GM19035 (cell line): ENCODE data around the gene KRTAP1-1.
"Not testable (repeated sequence)": the region's sequence is repeated elsewhere in the genome, so short reads cannot be mapped to it uniquely, and the experiment has no call there.

ENCODE experiments used
- ATAC-seq: cut with Tn5 transposase; IDR thresholded peaks from one replicate; pipeline ENCODE4 v1.9.1; 2021; ENCODE audit not compliant: unreplicated experiment

KRTAP1-1 gene

GRCh38 chr17:41040783-41041571 is at the start of gene KRTAP1-1:
KRTAP1-1 (minus strand) TSS chr17:41041450; CDS start chr17:41041397, 53 bp downstream.
- not testable (repeated sequence) for ATAC-seq

DNA sequence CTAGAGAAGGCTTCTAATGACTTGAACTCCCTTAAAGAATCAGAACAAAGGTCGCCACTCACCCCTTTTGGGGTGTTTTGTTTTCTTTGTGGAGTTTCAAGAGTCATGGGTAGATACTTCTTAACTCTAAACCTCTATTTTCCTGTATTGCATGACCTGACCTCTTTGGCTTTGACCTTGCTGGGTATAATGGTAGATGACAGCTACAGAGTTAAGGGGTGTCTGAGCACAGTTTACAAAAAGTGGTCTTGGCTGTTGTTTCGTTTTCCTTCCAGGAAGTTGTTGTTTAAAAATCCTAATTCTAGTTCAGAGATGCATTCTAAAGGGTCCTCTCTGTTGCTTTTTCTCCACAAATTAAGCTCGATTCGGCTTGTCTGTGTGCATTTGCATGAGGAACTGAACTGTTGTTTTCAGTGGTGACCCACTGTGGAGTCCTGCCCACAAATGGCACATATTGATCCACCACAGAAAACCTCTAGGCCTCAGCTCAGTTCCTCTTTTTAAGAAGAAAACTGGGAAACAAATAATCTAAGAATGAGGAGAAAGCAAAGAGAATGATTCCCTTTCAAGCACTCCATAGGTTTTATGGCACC is 47.6 kb upstream of the KRTAP1-1 start:
- ATAC-seq = not testable (repeated sequence)

- not testable (repeated sequence) for ATAC-seq
Measured at GRCh38 chr17:41084100-41084856, 43.0 kb upstream of the KRTAP1-1 start, which contains the start of gene KRTAP4-7. KRTAP4-7 (plus strand) TSS chr17:41084150; CDS start chr17:41084207, 57 bp downstream.

- ATAC-seq = not testable (repeated sequence)
Measured at GRCh38 chr17:41083427-41083826, 42.2 kb upstream of the KRTAP1-1 start.

GRCh38 chr17:41082626-41083025 is 41.4 kb upstream of the KRTAP1-1 start:
- ATAC-seq = no peak

GRCh38 chr17:41076788-41077187 is 35.5 kb upstream of the KRTAP1-1 start:
- ATAC-seq = no peak

DNA sequence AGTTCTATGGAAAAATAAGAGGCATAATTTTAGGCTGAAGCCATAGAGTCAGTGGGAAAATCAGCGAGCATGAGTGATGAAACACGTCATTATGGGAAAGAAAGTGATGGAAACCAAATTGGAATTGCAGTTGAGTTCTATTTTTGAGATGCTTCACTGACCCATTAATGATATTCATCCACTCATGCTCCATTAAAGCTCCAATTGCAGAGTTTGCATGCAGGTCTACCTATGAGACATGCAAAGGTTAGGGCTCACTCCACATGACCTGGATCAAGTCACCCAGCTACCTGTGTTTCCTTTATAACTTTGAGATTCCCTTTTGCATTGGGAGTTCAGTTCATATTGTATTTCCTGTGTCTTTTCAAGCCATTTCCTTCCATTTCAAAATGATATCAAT is 32.4 kb upstream of the KRTAP1-1 start:
- no peak for ATAC-seq

DNA sequence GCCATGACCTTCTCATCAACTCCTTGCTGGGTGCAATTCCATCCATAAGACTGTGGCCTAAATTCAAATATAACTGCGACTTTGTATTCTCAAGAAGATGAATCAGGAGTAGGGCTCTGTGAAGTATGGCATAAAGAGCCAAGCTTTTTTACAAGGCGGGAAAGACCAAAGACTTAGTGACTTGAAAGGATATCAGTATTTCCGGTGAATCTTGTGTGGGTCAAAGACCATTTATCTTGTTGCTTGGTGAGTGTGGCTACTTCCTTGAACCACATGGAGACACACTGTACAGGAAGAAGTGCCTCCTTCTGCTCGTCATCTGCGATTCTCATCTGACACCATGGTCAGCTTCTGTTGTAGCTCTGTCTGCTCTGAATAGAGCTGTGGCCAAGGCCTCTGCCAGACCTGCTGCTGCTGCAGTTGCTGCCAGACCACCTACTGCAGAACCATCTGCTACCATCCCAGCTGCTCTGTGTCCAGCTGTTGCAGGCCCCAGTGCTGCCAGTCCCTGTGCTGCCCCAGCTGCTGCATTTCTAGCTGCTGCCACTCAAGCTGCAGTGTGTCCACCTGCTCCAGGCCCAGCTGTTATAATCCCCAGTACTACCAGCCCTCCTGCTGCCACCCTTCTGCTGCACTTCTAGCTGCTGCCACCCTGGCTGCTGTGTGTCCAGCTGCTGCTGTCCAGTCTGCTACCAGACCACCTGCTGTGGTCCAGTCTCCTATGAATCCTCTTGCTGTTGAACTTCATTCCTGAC is 30.5 kb upstream of the KRTAP1-1 start:
- no peak for ATAC-seq

- ATAC-seq = no peak
Measured at GRCh38 chr17:41069031-41069430, 27.8 kb upstream of the KRTAP1-1 start.

- ATAC-seq = no peak
Measured at GRCh38 chr17:41067281-41067680, 26.0 kb upstream of the KRTAP1-1 start.

- ATAC-seq = no peak
Measured at GRCh38 chr17:41065829-41066624, 24.8 kb upstream of the KRTAP1-1 start, which contains the start of gene KRTAP2-4. KRTAP2-4 (minus strand) TSS chr17:41065879; CDS start chr17:41065845, 34 bp downstream.

- not testable (repeated sequence) for ATAC-seq
Measured at GRCh38 chr17:41065016-41065689, 23.9 kb upstream of the KRTAP1-1 start.

GRCh38 chr17:41064301-41064700 is 23.1 kb upstream of the KRTAP1-1 start:
- no peak for ATAC-seq

DNA sequence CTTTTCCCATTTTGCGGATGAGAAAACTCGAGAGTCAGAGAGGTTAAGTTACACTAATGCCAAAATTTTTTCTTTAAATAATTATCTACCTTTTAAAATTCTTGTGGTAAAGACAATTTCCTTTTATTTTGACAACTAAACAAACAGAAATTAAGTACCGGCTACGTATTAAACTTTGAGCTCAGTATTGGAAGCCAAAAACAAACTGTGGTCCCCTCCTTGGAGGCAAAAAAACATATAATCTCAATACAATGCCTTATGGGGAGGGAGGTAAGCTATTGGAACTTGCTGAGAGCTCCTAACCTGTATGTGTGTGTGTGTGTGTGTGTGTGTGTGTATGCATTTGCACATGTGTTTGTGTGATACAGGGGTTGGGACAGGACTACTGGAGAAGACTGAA is 22.2 kb upstream of the KRTAP1-1 start:
- ATAC-seq = no peak

- no peak for ATAC-seq
Measured at GRCh38 chr17:41061964-41062363, 20.7 kb upstream of the KRTAP1-1 start.

DNA sequence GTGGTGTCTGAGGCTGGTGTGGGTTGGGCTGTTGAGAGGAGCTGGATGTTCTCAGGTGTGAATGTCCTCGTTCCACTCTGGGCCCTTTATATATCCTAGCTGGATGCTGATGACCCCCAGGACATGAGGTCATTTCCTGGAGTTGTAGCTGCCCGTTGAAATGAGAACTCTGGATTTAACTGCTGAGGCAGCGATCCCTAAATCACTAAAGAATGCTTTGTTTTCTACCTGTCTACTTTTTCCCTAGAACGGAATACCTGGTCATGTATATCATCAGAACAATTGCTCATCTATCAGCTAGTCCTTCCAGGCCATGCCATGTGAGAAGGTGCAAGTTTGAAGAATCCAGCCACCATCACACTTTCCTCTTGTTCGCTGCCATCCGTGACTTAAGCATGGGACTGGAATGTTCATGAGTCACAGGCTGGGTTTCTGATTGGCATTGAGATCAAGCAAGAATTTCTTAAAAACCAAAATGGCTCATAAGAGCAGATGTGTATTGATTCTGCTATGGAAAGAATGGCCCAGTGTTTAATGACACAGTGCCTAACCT is 18.9 kb upstream of the KRTAP1-1 start, which contains the start of gene KRTAP2-3:
Gene KRTAP2-3 (minus strand): TSS at position 63 of the 553 bp plus-strand sequence. CDS start 64 bp downstream, outside the sequence.
- ATAC-seq = no peak

DNA sequence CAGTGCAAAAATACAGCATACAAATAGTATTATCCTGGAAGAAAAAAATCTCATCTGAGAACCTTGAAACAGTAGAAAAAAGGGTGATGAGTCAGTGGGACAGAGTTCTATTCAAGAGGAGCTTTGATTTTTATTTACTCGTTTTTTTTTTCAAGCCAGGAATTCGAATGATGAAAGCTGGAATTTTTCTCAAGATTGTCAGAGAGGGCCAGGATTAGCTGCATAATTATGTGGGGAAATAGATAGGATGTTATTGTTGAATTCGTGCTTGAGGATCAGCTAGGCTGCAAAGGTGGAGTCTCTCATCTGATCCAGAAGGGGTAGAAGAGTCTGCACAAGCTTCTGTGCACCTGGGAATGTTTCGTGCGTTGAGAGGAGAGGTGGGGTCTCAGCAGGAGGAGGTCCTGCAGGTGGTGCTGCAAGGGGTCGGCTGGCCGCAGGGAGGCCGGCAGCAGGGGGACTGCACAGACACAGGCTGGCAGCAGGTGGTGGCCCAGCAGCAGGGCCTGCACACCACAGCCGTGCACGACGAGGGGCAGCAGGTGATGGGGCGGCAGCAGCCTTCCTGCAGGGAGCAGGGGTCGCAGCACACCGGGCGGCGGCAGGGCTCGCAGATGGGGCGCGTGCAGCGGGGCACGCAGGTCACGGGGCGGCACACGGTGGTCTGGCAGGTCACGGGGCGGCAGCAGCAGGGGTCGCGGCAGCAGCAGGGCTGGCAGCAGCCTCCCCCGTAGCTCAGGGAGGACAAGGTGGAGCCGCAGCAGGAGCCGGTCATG is 18.2 kb upstream of the KRTAP1-1 start:
- ATAC-seq = not testable (repeated sequence)

DNA sequence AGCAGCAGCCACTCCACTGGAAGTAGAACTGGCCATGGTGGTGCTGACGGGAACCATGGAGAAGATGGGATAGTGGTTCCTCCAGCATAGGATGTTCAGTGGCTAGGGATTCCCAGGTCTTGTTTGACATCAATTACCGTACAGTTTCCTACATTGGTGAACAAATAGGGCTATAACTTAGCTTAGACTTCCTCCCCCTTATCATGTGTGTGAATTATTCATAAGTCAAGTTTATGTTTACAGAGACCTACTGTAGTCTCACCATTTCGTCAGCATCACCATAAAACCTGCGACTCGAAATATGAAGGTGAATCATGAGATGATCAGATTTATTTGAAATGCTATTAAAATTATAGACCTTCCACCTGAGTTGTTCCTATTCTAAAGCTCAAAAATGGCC is 17.5 kb upstream of the KRTAP1-1 start:
- ATAC-seq = no peak
